Mesendoderm (in vitro differentiated cells): ENCODE results near the gene FMO4. TPM values are rescaled to one million over a fixed set of nuclear protein-coding genes. Genes with fewer than 3 reads are reported as not detected.

ENCODE experiments used
- DNase-seq: peaks from one replicate; pipeline ENCODE4 v3.0.0; 2013
- H2AK5ac ChIP-seq: 2 replicates; pipeline ENCODE4 v1.6.1; 2013; ENCODE audit warnings: low read length, inconsistent platforms
- H2BK120ac ChIP-seq: 2 replicates; pipeline ENCODE4 v1.6.1; 2013; ENCODE audit warnings: low read depth, mild to moderate bottlenecking, low read length, moderate library complexity, mixed read lengths
- H2BK15ac ChIP-seq: replicated peaks from 2 replicates; pipeline ENCODE4 v1.6.1; 2013; ENCODE audit warnings: low read depth, mild to moderate bottlenecking, moderate library complexity
- H2BK5ac ChIP-seq: 2 replicates; pipeline ENCODE4 v1.6.1; 2013; ENCODE audit warnings: low read length, inconsistent platforms
- H3K18ac ChIP-seq: 2 replicates; pipeline ENCODE4 v1.6.1; 2013; ENCODE audit warnings: mild to moderate bottlenecking, low read length, mixed read lengths
- H3K23ac ChIP-seq: one replicate; pipeline ENCODE4 v1.6.1; 2013; ENCODE audit warnings: low read length
- H3K27ac ChIP-seq: 2 replicates; pipeline ENCODE4 v1.5.1; 2013; ENCODE audit warnings: low read depth, mild to moderate bottlenecking, inconsistent platforms, low read length, moderate library complexity
- H3K27me3 ChIP-seq: 2 replicates; pipeline ENCODE4 v1.6.1; 2013; ENCODE audit warnings: low read length, control low read depth, mild to moderate bottlenecking, inconsistent platforms; ENCODE audit not compliant: insufficient read depth, poor library complexity
- H3K36me3 ChIP-seq: 2 replicates; pipeline ENCODE4 v1.6.1; 2013; ENCODE audit warnings: low read length, inconsistent platforms; ENCODE audit not compliant: control insufficient read depth, insufficient read depth
- H3K4ac ChIP-seq: one replicate; pipeline ENCODE4 v1.6.1; 2013; ENCODE audit warnings: low read depth, mild to moderate bottlenecking, low read length, moderate library complexity
- H3K4me1 ChIP-seq: 2 replicates; pipeline ENCODE4 v1.6.1; 2013; ENCODE audit warnings: low read depth, low read length, inconsistent platforms; ENCODE audit not compliant: control insufficient read depth
- H3K4me2 ChIP-seq: 2 replicates; pipeline ENCODE4 v1.6.1; 2013; ENCODE audit warnings: low read length
- H3K4me3 ChIP-seq: 2 replicates; pipeline ENCODE4 v1.5.1; 2013; ENCODE audit warnings: mild to moderate bottlenecking, low read length
- H3K56ac ChIP-seq: one replicate; pipeline ENCODE4 v1.6.1; 2013; ENCODE audit warnings: low read length
- H3K79me1 ChIP-seq: 2 replicates; pipeline ENCODE4 v1.6.1; 2013; ENCODE audit warnings: low read length, inconsistent platforms
- H3K79me2 ChIP-seq: 2 replicates; pipeline ENCODE4 v1.6.1; 2013; ENCODE audit warnings: mild to moderate bottlenecking, low read length; ENCODE audit not compliant: control insufficient read depth, insufficient read depth
- H3K9ac ChIP-seq: 2 replicates; pipeline ENCODE4 v1.6.1; 2013; ENCODE audit warnings: low read length, inconsistent platforms
- H4K5ac ChIP-seq: one replicate; pipeline ENCODE4 v1.6.1; 2013; ENCODE audit warnings: low read length
- H4K8ac ChIP-seq: one replicate; pipeline ENCODE4 v1.6.1; 2013; ENCODE audit warnings: low read depth, mild to moderate bottlenecking, control low read depth, low read length, moderate library complexity
- WGBS: extraction: QIAGEN DNeasy Blood & Tissue Kit; methylation state at CpG from one replicate; pipeline ENCODE4 v1.1.7; 2013; ENCODE audit warnings: low lambda C conversion rate, missing lambda C conversion rate; ENCODE audit not compliant: insufficient coverage; ENCODE audit errors: extremely low coverage; 5-methylcytosine and 5-hydroxymethylcytosine counted together
- polyA plus RNA-seq, 2 experiments: library from polyadenylated mRNA; stranded (reverse); fragments of 200-250 nt; gene quantifications; one replicate each; pipeline ENCODE4 v1.2.3, GENCODE V29; 2013

FMO4 gene, protein sequence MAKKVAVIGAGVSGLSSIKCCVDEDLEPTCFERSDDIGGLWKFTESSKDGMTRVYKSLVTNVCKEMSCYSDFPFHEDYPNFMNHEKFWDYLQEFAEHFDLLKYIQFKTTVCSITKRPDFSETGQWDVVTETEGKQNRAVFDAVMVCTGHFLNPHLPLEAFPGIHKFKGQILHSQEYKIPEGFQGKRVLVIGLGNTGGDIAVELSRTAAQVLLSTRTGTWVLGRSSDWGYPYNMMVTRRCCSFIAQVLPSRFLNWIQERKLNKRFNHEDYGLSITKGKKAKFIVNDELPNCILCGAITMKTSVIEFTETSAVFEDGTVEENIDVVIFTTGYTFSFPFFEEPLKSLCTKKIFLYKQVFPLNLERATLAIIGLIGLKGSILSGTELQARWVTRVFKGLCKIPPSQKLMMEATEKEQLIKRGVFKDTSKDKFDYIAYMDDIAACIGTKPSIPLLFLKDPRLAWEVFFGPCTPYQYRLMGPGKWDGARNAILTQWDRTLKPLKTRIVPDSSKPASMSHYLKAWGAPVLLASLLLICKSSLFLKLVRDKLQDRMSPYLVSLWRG
- polyA plus RNA-seq (2013, experiment 1 of 2): 1.3 TPM
- polyA plus RNA-seq (2013, experiment 2 of 2): 1.2 TPM

DNA sequence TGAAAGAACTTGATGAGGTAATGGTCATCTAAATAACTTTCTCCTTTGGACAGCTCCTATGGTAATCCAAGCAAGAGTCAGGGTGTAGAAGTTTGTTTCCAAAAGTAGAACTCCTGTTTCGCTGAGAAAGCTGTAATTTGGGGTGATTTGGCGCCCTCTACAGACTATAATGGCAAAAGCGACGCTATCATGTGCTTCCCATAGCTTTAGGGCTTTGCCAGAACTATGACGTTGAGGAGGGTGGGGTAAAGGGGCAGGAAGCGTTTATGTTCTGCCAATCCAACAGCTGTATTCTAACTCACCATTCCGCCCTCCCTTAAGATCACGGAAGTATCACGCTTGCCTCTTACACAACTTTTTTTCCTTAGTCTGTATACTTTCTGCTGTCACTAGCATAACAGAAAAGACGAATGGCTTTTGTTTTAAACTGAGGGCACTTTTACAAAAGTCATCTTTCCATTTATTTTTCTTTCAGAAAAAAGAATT is at the start of gene FMO4:
FMO4 (plus strand) TSS at position 349 of the 486 bp plus-strand sequence. CDS start 5,643 bp downstream, outside the sequence.
- Histone ChIP-seq H3K56ac (no peak within 1 kb of the TSS), H3K79me2 (no peaks in the 10 kb centered on the region), H3K4me2 (no peak within 1 kb of the TSS), H3K9ac (no peak within 1 kb of the TSS), H3K79me1 (no peaks in the 10 kb centered on the region), H4K8ac (no peak within 1 kb of the TSS), H3K4me1 (no peaks in the 10 kb centered on the region), H2BK120ac (no peak within 1 kb of the TSS), H3K27me3 (no peaks in the 10 kb centered on the region), H3K27ac (no peak within 1 kb of the TSS), H3K18ac (no peak within 1 kb of the TSS), H2BK5ac (no peak within 1 kb of the TSS), H2BK15ac (no peak within 1 kb of the TSS), H4K5ac (no peak within 1 kb of the TSS), H3K4ac (no peak within 1 kb of the TSS), H2AK5ac (no peak within 1 kb of the TSS), H3K23ac (no peak within 1 kb of the TSS), H3K4me3 (no peak within 1 kb of the TSS), H3K36me3 (no peaks in the 10 kb centered on the region)
- no CpG with 5 or more reads among the region's 10 CpGs for WGBS
- DNase-seq: peak; percentile 98

GRCh38 chr1:171265686-171266085 is 48.3 kb upstream of the FMO4 start:
- no peaks in the 10 kb centered on the region for H3K27me3 ChIP-seq
- H3K79me2 ChIP-seq: no peaks in the 10 kb centered on the region
- no peak overlapping the region for H4K8ac ChIP-seq
- H2BK5ac ChIP-seq: no peak overlapping the region
- H2BK15ac ChIP-seq: no peak overlapping the region
- H3K4me3 ChIP-seq: no peak overlapping the region
- H2AK5ac ChIP-seq: no peak overlapping the region
- WGBS: 100% methylated on average over 1 of the region's 2 CpGs
- H2BK120ac ChIP-seq: no peak overlapping the region
- H3K18ac ChIP-seq: no peak overlapping the region
- no peak overlapping the region for H3K56ac ChIP-seq
- no peaks in the 10 kb centered on the region for H3K79me1 ChIP-seq
- no peak overlapping the region for H3K4me2 ChIP-seq
- H4K5ac ChIP-seq: no peak overlapping the region
- no peak overlapping the region for H3K9ac ChIP-seq
- no peak for DNase-seq
- no peak overlapping the region for H3K23ac ChIP-seq
- H3K27ac ChIP-seq: no peak overlapping the region
- no peaks in the 10 kb centered on the region for H3K4me1 ChIP-seq
- H3K4ac ChIP-seq: no peak overlapping the region
- no peaks in the 10 kb centered on the region for H3K36me3 ChIP-seq

GRCh38 chr1:171266930-171267329 is 47.1 kb upstream of the FMO4 start:
- Histone ChIP-seq H2BK5ac (no peak overlapping the region), H3K79me2 (no peaks in the 10 kb centered on the region), H3K9ac (no peak overlapping the region), H4K5ac (no peak overlapping the region), H3K4me1 (no peaks in the 10 kb centered on the region), H2AK5ac (no peak overlapping the region), H3K36me3 (no peaks in the 10 kb centered on the region), H3K23ac (no peak overlapping the region), H3K18ac (no peak overlapping the region), H2BK15ac (no peak overlapping the region), H2BK120ac (no peak overlapping the region), H3K56ac (no peak overlapping the region), H3K4me2 (no peak overlapping the region), H4K8ac (no peak overlapping the region), H3K4ac (no peak overlapping the region), H3K27me3 (no peaks in the 10 kb centered on the region), H3K4me3 (no peak overlapping the region), H3K79me1 (no peaks in the 10 kb centered on the region), H3K27ac (no peak overlapping the region)
- WGBS: no CpG with 5 or more reads among the region's 4 CpGs
- peak; percentile 21 for DNase-seq

GRCh38 chr1:171267391-171267790 is 46.6 kb upstream of the FMO4 start:
- no peak overlapping the region for H2BK15ac ChIP-seq
- H3K27ac ChIP-seq: no peak overlapping the region
- no peak overlapping the region for H3K18ac ChIP-seq
- no peak overlapping the region for H3K4ac ChIP-seq
- WGBS: no CpG with 5 or more reads among the region's 1 CpG
- H2BK120ac ChIP-seq: no peak overlapping the region
- no peak overlapping the region for H2BK5ac ChIP-seq
- H2AK5ac ChIP-seq: no peak overlapping the region
- no peak overlapping the region for H3K4me2 ChIP-seq
- H4K5ac ChIP-seq: no peak overlapping the region
- no peak overlapping the region for H3K23ac ChIP-seq
- no peak overlapping the region for H4K8ac ChIP-seq
- no peaks in the 10 kb centered on the region for H3K27me3 ChIP-seq
- H3K56ac ChIP-seq: no peak overlapping the region
- H3K36me3 ChIP-seq: no peaks in the 10 kb centered on the region
- no peaks in the 10 kb centered on the region for H3K4me1 ChIP-seq
- DNase-seq: no peak
- H3K79me2 ChIP-seq: no peaks in the 10 kb centered on the region
- no peaks in the 10 kb centered on the region for H3K79me1 ChIP-seq
- H3K9ac ChIP-seq: no peak overlapping the region
- no peak overlapping the region for H3K4me3 ChIP-seq

- H3K4me3 ChIP-seq: no peak overlapping the region
- DNase-seq: no peak
- no peak overlapping the region for H2AK5ac ChIP-seq
Observed at GRCh38 chr1:171270806-171271205, 43.2 kb upstream of the FMO4 start.

More at GRCh38 chr1:171270806-171271205, 43.2 kb upstream of the FMO4 start:
- no peak overlapping the region for H3K4ac ChIP-seq
- H3K27ac ChIP-seq: no peak overlapping the region
- H3K79me2 ChIP-seq: no peaks in the 10 kb centered on the region
- H3K56ac ChIP-seq: no peak overlapping the region
- H4K5ac ChIP-seq: no peak overlapping the region
- H3K23ac ChIP-seq: no peak overlapping the region
- H3K79me1 ChIP-seq: no peaks in the 10 kb centered on the region
- no peaks in the 10 kb centered on the region for H3K36me3 ChIP-seq
- no peak overlapping the region for H2BK5ac ChIP-seq
- H3K4me1 ChIP-seq: no peaks in the 10 kb centered on the region
- H2BK15ac ChIP-seq: no peak overlapping the region
- H3K27me3 ChIP-seq: no peaks in the 10 kb centered on the region
- H4K8ac ChIP-seq: no peak overlapping the region
- no CpG with 5 or more reads among the region's 2 CpGs for WGBS
- H3K18ac ChIP-seq: no peak overlapping the region
- no peak overlapping the region for H3K4me2 ChIP-seq
- no peak overlapping the region for H3K9ac ChIP-seq
- no peak overlapping the region for H2BK120ac ChIP-seq
